Mesenchymal stem cell (in vitro differentiated cells and primary cell): ENCODE results near the gene COL27A1.

Experiments used
- DNase-seq: peaks from one replicate; pipeline ENCODE4 v3.0.0-alpha.2; 2013
- H2AFZ ChIP-seq: one replicate; pipeline ENCODE4 v1.6.1; 2013; ENCODE audit warnings: low read depth, mild to moderate bottlenecking, control low read depth, inconsistent platforms, low read length, moderate library complexity
- H2AK5ac ChIP-seq: 2 replicates; pipeline ENCODE4 v1.6.1; 2013; ENCODE audit warnings: low read length, moderate library complexity, mild to moderate bottlenecking, inconsistent platforms; ENCODE audit not compliant: severe bottlenecking
- H2BK120ac ChIP-seq: one replicate; pipeline ENCODE4 v1.6.1; 2013; ENCODE audit warnings: low read depth, mild to moderate bottlenecking, inconsistent platforms, low read length, moderate library complexity
- H2BK12ac ChIP-seq, 2 experiments: one replicate each; pipeline ENCODE4 v1.6.1; 2013; ENCODE audit warnings: inconsistent platforms in 2 of 2, low read length in 2 of 2, mild to moderate bottlenecking in 2 of 2, moderate library complexity in 2 of 2, control low read depth in 1 of 2
- H2BK15ac ChIP-seq: one replicate; pipeline ENCODE4 v1.6.1; 2013; ENCODE audit warnings: mild to moderate bottlenecking, low read depth, inconsistent platforms; ENCODE audit not compliant: poor library complexity, severe bottlenecking
- H2BK5ac ChIP-seq: 2 replicates; pipeline ENCODE4 v1.6.1; 2013; ENCODE audit warnings: low read depth, mild to moderate bottlenecking, low read length, control low read depth, inconsistent platforms; ENCODE audit not compliant: poor library complexity, severe bottlenecking
- H3K14ac ChIP-seq, 2 experiments: one replicate each; pipeline ENCODE4 v1.6.1; 2013; ENCODE audit warnings: inconsistent platforms in 2 of 2, low read length in 2 of 2, control low read depth in 1 of 2, mild to moderate bottlenecking in 1 of 2, moderate library complexity in 1 of 2
- H3K18ac ChIP-seq, 2 experiments: one replicate each; pipeline ENCODE4 v1.6.1; 2013; ENCODE audit warnings: inconsistent platforms in 2 of 2, low read length in 2 of 2, control low read depth in 1 of 2, low read depth in 1 of 2, mild to moderate bottlenecking in 1 of 2
- H3K23ac ChIP-seq, 2 experiments: one replicate each; pipeline ENCODE4 v1.6.1; 2013; ENCODE audit warnings: inconsistent platforms in 2 of 2, low read length in 2 of 2, mild to moderate bottlenecking in 2 of 2, moderate library complexity in 2 of 2, control low read depth in 1 of 2
- H3K27ac ChIP-seq: 2 replicates; pipeline ENCODE4 v1.5.1; 2013; ENCODE audit warnings: mild to moderate bottlenecking, moderate library complexity, low read length, control low read depth, inconsistent platforms; ENCODE audit not compliant: poor library complexity, severe bottlenecking
- H3K27me3 ChIP-seq, 2 experiments: 2 replicates each; pipeline versions ENCODE4 v1.6.1 to v1.7.0; 2013; ENCODE audit warnings: low read length in 2 of 2, mild to moderate bottlenecking in 2 of 2, moderate library complexity in 2 of 2, control low read depth in 1 of 2, inconsistent platforms in 1 of 2; ENCODE audit not compliant: control insufficient read depth in 1 of 2, insufficient read depth in 1 of 2
- H3K36me3 ChIP-seq, 2 experiments: 2 replicates each; pipeline versions ENCODE4 v1.6.1 to v1.7.0; 2013; ENCODE audit warnings: low read length in 2 of 2, control low read depth in 1 of 2, inconsistent platforms in 1 of 2, low read depth in 1 of 2, mild to moderate bottlenecking in 1 of 2; ENCODE audit not compliant: insufficient read depth in 2 of 2, control insufficient read depth in 1 of 2
- H3K4ac ChIP-seq, 2 experiments: one replicate each; pipeline ENCODE4 v1.6.1; 2013; ENCODE audit warnings: inconsistent platforms in 2 of 2, low read length in 2 of 2, mild to moderate bottlenecking in 2 of 2, moderate library complexity in 2 of 2, control low read depth in 1 of 2, low read depth in 1 of 2
- H3K4me1 ChIP-seq: 2 replicates; pipeline ENCODE4 v1.6.1; 2013; ENCODE audit warnings: low read depth, low read length, control low read depth; ENCODE audit not compliant: control insufficient read depth, insufficient read depth
- H3K4me2 ChIP-seq: 2 replicates; pipeline ENCODE4 v1.6.1; 2013; ENCODE audit warnings: low read length, mild to moderate bottlenecking, inconsistent platforms; ENCODE audit not compliant: poor library complexity, severe bottlenecking
- H3K4me3 ChIP-seq, 2 experiments: 2 replicates each; pipeline versions ENCODE4 v1.5.1 to v1.7.0; 2013; ENCODE audit warnings: low read length in 2 of 2, mild to moderate bottlenecking in 2 of 2, control low read depth in 1 of 2, low read depth in 1 of 2; ENCODE audit not compliant: insufficient read depth in 1 of 2
- H3K79me1 ChIP-seq: replicated peaks from 2 replicates; pipeline ENCODE4 v1.6.1; 2013; ENCODE audit warnings: mild to moderate bottlenecking, control low read depth, low read length, inconsistent platforms; ENCODE audit not compliant: poor library complexity, severe bottlenecking
- H3K9ac ChIP-seq: 2 replicates; pipeline ENCODE4 v1.7.0; 2013; ENCODE audit warnings: mild to moderate bottlenecking, low read length, moderate library complexity
- H3K9me3 ChIP-seq: 2 replicates; pipeline ENCODE4 v1.7.0; 2013; ENCODE audit warnings: mild to moderate bottlenecking, low read length; ENCODE audit not compliant: control insufficient read depth
- H4K8ac ChIP-seq: one replicate; pipeline ENCODE4 v1.6.1; 2013; ENCODE audit warnings: inconsistent platforms, mild to moderate bottlenecking, low read length, moderate library complexity
- H4K91ac ChIP-seq: one replicate; pipeline ENCODE4 v1.6.1; 2013; ENCODE audit warnings: mild to moderate bottlenecking, low read length, inconsistent platforms
- WGBS: methylation state at CpG from one replicate; pipeline ENCODE4 v1.1.7; 2013; ENCODE audit warnings: mixed read lengths; 5-methylcytosine and 5-hydroxymethylcytosine counted together

Gene COL27A1

GRCh38 chr9:114256827-114257328 is 101.5 kb downstream of the COL27A1 start:
- Histone ChIP-seq H4K8ac (no peak overlapping the region), H2BK5ac (no peak overlapping the region), H2BK120ac (no peak overlapping the region), H3K9ac (no peak overlapping the region), H3K36me3 (peaks cover 0 to 65% of the 10 kb centered on the region in 2 experiments), H3K23ac (no peak overlapping the region), H3K4me1 (peaks cover 9% of the 10 kb centered on the region), H2AFZ (no peak overlapping the region), H3K27ac (no peak overlapping the region), H2BK15ac (no peak overlapping the region), H3K4ac (no peak overlapping the region), H3K4me3 (no peak overlapping the region), H2AK5ac (no peak overlapping the region), H4K91ac (no peak overlapping the region), H3K9me3 (no peaks in the 10 kb centered on the region), H2BK12ac (no peak overlapping the region), H3K14ac (no peak overlapping the region), H3K79me1 (no peaks in the 10 kb centered on the region), H3K4me2 (no peak overlapping the region), H3K27me3 (peaks cover 0 to 3% of the 10 kb centered on the region in 2 experiments), H3K18ac (no peak overlapping the region)
- WGBS: 95% methylated on average over 8 of the region's 10 CpGs
- no peak for DNase-seq

GRCh38 chr9:114258218-114258617 is 102.9 kb downstream of the COL27A1 start:
- 95% methylated on average over 7 of the region's 10 CpGs for WGBS
- peaks cover under 1% of the 10 kb centered on the region for H3K79me1 ChIP-seq
- no peaks in the 10 kb centered on the region for H3K27me3 ChIP-seq
- no peak overlapping the region for H3K18ac ChIP-seq
- no peaks in the 10 kb centered on the region for H3K9me3 ChIP-seq
- H3K4me1 ChIP-seq: peaks cover 9% of the 10 kb centered on the region
- peaks cover 0 to 63% of the 10 kb centered on the region in 2 experiments for H3K36me3 ChIP-seq
- H2BK5ac ChIP-seq: no peak overlapping the region
- no peak overlapping the region for H3K27ac ChIP-seq
- H4K91ac ChIP-seq: no peak overlapping the region
- no peak overlapping the region for H3K14ac ChIP-seq
- DNase-seq: no peak
- no peak overlapping the region for H3K4me3 ChIP-seq
- no peak overlapping the region for H2AK5ac ChIP-seq
- H3K4ac ChIP-seq: no peak overlapping the region
- peak overlapping the region; percentile 12 for H2BK15ac ChIP-seq
- no peak overlapping the region for H2BK120ac ChIP-seq
- no peak overlapping the region for H3K9ac ChIP-seq
- H3K23ac ChIP-seq: no peak overlapping the region
- no peak overlapping the region for H3K4me2 ChIP-seq
- H2AFZ ChIP-seq: no peak overlapping the region
- H2BK12ac ChIP-seq: no peak overlapping the region
- H4K8ac ChIP-seq: no peak overlapping the region

GRCh38 chr9:114258866-114259797 is 103.8 kb downstream of the COL27A1 start:
- Histone ChIP-seq H2AFZ (no peak overlapping the region), H3K27ac (no peak overlapping the region), H3K23ac (no peak overlapping the region), H3K4me1 (peaks cover 15% of the 10 kb centered on the region), H3K18ac (no peak overlapping the region), H3K36me3 (peaks cover 0 to 72% of the 10 kb centered on the region in 2 experiments), H2AK5ac (no peak overlapping the region), H3K4me2 (no peak overlapping the region), H4K91ac (no peak overlapping the region), H3K4ac (no peak overlapping the region), H3K9ac (no peak overlapping the region), H3K79me1 (peaks cover 1% of the 10 kb centered on the region), H2BK5ac (no peak overlapping the region), H2BK120ac (no peak overlapping the region), H3K9me3 (no peaks in the 10 kb centered on the region), H3K27me3 (no peaks in the 10 kb centered on the region), H3K14ac (no peak overlapping the region), H2BK12ac (no peak overlapping the region), H3K4me3 (no peak overlapping the region), H2BK15ac (peak overlapping the region; percentile 26), H4K8ac (no peak overlapping the region)
- no peak for DNase-seq
- 96% methylated on average over 6 of the region's 6 CpGs for WGBS

GRCh38 chr9:114259798-114260523 is 104.6 kb downstream of the COL27A1 start:
- Histone ChIP-seq H2BK15ac (peak overlapping the region; percentile 26), H3K27me3 (no peaks in the 10 kb centered on the region), H3K4ac (no peak overlapping the region), H3K79me1 (peaks cover 1% of the 10 kb centered on the region), H3K27ac (no peak overlapping the region), H4K8ac (no peak overlapping the region), H3K4me1 (peaks cover 15% of the 10 kb centered on the region), H2BK12ac (no peak overlapping the region), H3K4me3 (no peak overlapping the region), H2AK5ac (no peak overlapping the region), H3K4me2 (no peak overlapping the region), H3K9ac (no peak overlapping the region), H3K14ac (no peak overlapping the region), H3K9me3 (no peaks in the 10 kb centered on the region), H3K18ac (no peak overlapping the region), H2BK120ac (no peak overlapping the region), H4K91ac (no peak overlapping the region), H3K36me3 (peaks cover 0 to 73% of the 10 kb centered on the region in 2 experiments), H2AFZ (no peak overlapping the region), H2BK5ac (no peak overlapping the region), H3K23ac (no peak overlapping the region)
- 74% methylated on average over 15 of the region's 15 CpGs for WGBS
- DNase-seq: no peak
